ENCODE measurements around the gene CAD.
"Not testable (repeated sequence)": the region's sequence is repeated elsewhere in the genome, so short reads cannot be mapped to it uniquely, and the experiment has no call there.

DNA sequence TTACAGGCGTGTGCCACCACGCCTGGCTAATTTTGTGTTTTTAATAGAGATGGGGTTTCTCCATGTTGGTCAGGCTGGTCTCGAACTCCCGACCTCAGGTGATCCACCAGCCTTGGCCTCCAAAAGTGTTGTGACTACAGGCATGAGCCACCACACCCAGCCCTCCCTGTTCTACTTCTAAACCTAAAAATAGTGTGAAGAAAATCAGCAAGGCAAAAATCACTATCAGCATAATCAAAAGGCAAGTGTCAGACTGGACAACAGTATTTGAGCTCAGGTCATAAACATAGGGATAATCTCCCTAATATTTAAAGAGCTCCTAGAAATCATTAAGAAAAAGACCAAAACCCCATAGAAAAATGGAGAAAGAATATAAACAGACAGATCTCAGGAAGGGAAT, 41.4 kb upstream of the CAD start:
- TF ChIP-seq SPI1 (IDR thresholded peaks at IDR 0.05; ENCODE audit: low read depth, low read length); POLR2AphosphoS5 (IDR thresholded peaks at IDR 0.05; ENCODE audit: low read depth, low read length); TAF1 (IDR thresholded peaks at IDR 0.05; ENCODE audit: low read depth, low read length); POLR2A (IDR thresholded peaks at IDR 0.05; ENCODE audit: low read depth, low read length); PAX5 (IDR thresholded peaks at IDR 0.05; ENCODE audit: insufficient read depth, low read length, severe bottlenecking); POU2F2 (IDR thresholded peaks at IDR 0.05; ENCODE audit: low read depth, low read length): not testable (repeated sequence)

Data from GM12891 (cell line).